AG08395 (cell line): ENCODE results near the gene AK8.
"Not testable (repeated sequence)": the region's sequence is repeated elsewhere in the genome, so short reads cannot be mapped to it uniquely, and the experiment has no call there.

Experiments used
- DNase-seq: peaks from one replicate; pipeline ENCODE4 v3.0.0; 2012; ENCODE audit warnings: mixed read lengths, low spot score

Gene AK8

GRCh38 chr9:132797861-132798659 is 80.0 kb downstream of the AK8 start:
- DNase-seq = no peak

GRCh38 chr9:132795511-132796303 is 82.4 kb downstream of the AK8 start:
- DNase-seq = no peak

GRCh38 chr9:132794730-132795380 is 83.2 kb downstream of the AK8 start:
- no peak for DNase-seq

- DNase-seq = no peak
These were observed 84.2 kb downstream of the AK8 start for GRCh38 chr9:132793606-132794580.

- no peak for DNase-seq
These were observed 85.5 kb downstream of the AK8 start for GRCh38 chr9:132792547-132792946.

- no peak for DNase-seq
These were observed 86.3 kb downstream of the AK8 start for GRCh38 chr9:132791699-132792240.

- no peak for DNase-seq
These were observed 88.4 kb downstream of the AK8 start for GRCh38 chr9:132789719-132790118.

- no peak for DNase-seq
These were observed 89.7 kb downstream of the AK8 start for GRCh38 chr9:132788378-132788777.

GRCh38 chr9:132787748-132788159 is 90.3 kb downstream of the AK8 start:
- DNase-seq = no peak

- DNase-seq = no peak
These were observed 93.7 kb downstream of the AK8 start for GRCh38 chr9:132784286-132784830.

GRCh38 chr9:132783006-132783405 is 95.1 kb downstream of the AK8 start:
- no peak for DNase-seq

- no peak for DNase-seq
These were observed 96.0 kb downstream of the AK8 start for GRCh38 chr9:132782037-132782436.

- DNase-seq = no peak
These were observed 97.7 kb downstream of the AK8 start for GRCh38 chr9:132780230-132781007.

- DNase-seq = no peak
These were observed 101.2 kb downstream of the AK8 start for GRCh38 chr9:132776891-132777290.

GRCh38 chr9:132776268-132776667 is 101.8 kb downstream of the AK8 start:
- no peak for DNase-seq

GRCh38 chr9:132775720-132776119 is 102.4 kb downstream of the AK8 start:
- DNase-seq = no peak

- no peak for DNase-seq
These were observed 103.2 kb downstream of the AK8 start for GRCh38 chr9:132774886-132775285.

- DNase-seq = no peak
These were observed 104.2 kb downstream of the AK8 start for GRCh38 chr9:132773764-132774339.

GRCh38 chr9:132773093-132773492 is 105.0 kb downstream of the AK8 start:
- no peak for DNase-seq

- not testable (repeated sequence) for DNase-seq
These were observed 106.3 kb downstream of the AK8 start for GRCh38 chr9:132771752-132772151.
